ENCODE results near the gene TM4SF4. TPM values are rescaled to one million over a fixed set of nuclear protein-coding genes. Genes with fewer than 3 reads are reported as not detected.

The TM4SF4 gene, protein sequence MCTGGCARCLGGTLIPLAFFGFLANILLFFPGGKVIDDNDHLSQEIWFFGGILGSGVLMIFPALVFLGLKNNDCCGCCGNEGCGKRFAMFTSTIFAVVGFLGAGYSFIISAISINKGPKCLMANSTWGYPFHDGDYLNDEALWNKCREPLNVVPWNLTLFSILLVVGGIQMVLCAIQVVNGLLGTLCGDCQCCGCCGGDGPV
- total RNA-seq, result under 1 TPM in 1 of 4 donors, not detected in 3; 0.32 TPM

DNA sequence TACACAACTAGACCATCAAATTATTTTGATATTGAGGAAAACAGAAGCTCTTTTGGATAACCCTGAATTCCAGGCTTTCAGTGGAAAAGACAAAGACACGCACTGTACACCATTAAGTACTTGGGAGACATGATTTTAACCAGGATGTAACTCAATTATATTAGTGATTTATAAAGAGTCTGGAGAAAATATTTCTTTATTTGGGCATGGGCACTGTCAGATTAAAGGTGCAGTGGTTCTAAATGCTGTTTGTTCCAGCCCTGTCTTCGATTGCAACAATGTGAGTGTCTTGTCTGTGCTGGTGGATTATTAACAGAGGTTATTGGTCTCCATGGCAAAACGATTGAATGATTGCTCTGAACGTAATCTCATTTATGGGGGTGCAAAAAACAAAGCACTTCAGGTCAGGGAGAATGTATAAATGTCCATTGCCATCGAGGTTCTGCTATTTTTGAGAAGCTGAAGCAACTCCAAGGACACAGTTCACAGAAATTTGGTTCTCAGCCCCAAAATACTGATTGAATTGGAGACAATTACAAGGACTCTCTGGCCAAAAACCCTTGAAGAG is at the start of gene TM4SF4:
Gene TM4SF4, plus strand, starts transcription at position 448 of the 568 bp plus-strand sequence. CDS start 181 bp downstream, outside the sequence.
- Histone ChIP-seq H3K9me3 (no peaks in the 10 kb centered on the region), H3K36me3 (no peaks in the 10 kb centered on the region), H3K4me1 (peaks cover 23% of the 10 kb centered on the region), H3K4me3 (no peak within 1 kb of the TSS), H3K27ac (no peak within 1 kb of the TSS), H3K27me3 (no peaks in the 10 kb centered on the region)
- TF ChIP-seq EP300 (IDR thresholded peaks at IDR 0.05) (no peak), POLR2A (IDR thresholded peaks at IDR 0.05) (no peak), POLR2AphosphoS5 (IDR thresholded peaks at IDR 0.05) (no peak)
- TF ChIP-seq, protein P1, sequence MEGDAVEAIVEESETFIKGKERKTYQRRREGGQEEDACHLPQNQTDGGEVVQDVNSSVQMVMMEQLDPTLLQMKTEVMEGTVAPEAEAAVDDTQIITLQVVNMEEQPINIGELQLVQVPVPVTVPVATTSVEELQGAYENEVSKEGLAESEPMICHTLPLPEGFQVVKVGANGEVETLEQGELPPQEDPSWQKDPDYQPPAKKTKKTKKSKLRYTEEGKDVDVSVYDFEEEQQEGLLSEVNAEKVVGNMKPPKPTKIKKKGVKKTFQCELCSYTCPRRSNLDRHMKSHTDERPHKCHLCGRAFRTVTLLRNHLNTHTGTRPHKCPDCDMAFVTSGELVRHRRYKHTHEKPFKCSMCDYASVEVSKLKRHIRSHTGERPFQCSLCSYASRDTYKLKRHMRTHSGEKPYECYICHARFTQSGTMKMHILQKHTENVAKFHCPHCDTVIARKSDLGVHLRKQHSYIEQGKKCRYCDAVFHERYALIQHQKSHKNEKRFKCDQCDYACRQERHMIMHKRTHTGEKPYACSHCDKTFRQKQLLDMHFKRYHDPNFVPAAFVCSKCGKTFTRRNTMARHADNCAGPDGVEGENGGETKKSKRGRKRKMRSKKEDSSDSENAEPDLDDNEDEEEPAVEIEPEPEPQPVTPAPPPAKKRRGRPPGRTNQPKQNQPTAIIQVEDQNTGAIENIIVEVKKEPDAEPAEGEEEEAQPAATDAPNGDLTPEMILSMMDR (IDR thresholded peaks at IDR 0.05), result no peak
- no peak for DNase-seq (ENCODE audit: low spot score in 2 of 2)
- 74% methylated on average over 5 of the region's 5 CpGs for WGBS

GRCh38 chr3:149424918-149425317 is 49.6 kb upstream of the TM4SF4 start:
- no peaks in the 10 kb centered on the region for H3K4me1 ChIP-seq
- WGBS, result 62% methylated on average over 2 of the region's 2 CpGs
- TF ChIP-seq POLR2AphosphoS5 (IDR thresholded peaks at IDR 0.05) (no peak), POLR2A (IDR thresholded peaks at IDR 0.05) (no peak), EP300 (IDR thresholded peaks at IDR 0.05) (no peak)
- TF ChIP-seq, protein P1 (IDR thresholded peaks at IDR 0.05), result no peak

DNA sequence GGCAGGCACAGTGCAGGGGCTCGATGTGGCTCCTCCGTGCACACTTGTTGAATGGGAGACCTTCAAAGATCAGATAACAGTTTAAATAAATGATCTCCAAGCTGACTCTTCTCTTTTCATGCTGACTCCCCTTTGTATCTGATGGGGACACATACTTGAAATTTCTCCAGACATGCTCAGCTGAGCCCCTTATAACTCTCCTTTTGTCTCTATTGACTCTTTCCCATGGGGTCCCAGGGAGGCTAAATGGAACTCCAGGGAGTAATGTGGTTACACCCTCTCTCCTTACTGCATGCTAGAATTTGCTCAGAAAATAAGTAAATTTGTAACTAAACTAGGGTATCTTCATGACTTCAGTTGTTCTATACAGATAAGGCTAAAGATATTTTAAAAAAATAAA is 48.2 kb upstream of the TM4SF4 start:
- H3K36me3 ChIP-seq, result no peaks in the 10 kb centered on the region
- WGBS, result 75% methylated on average over 2 of the region's 2 CpGs
- no peak overlapping the region for H3K4me3 ChIP-seq
- no peaks in the 10 kb centered on the region for H3K27me3 ChIP-seq
- H3K4me1 ChIP-seq, result no peaks in the 10 kb centered on the region
- no peak for TF ChIP-seq POLR2AphosphoS5 (IDR thresholded peaks at IDR 0.05)
- no peak for TF ChIP-seq POLR2A (IDR thresholded peaks at IDR 0.05)
- TF ChIP-seq EP300 (IDR thresholded peaks at IDR 0.05), result no peak
- TF ChIP-seq, protein P1 (IDR thresholded peaks at IDR 0.05), result no peak
- no peak overlapping the region for H3K27ac ChIP-seq
- no peak for DNase-seq (ENCODE audit: low spot score in 2 of 2)
- H3K9me3 ChIP-seq, result no peaks in the 10 kb centered on the region

More at GRCh38 chr3:149424918-149425317, 49.6 kb upstream of the TM4SF4 start:
- DNase-seq (ENCODE audit: low spot score in 2 of 2), result no peak
- Histone ChIP-seq H3K4me3 (no peak overlapping the region), H3K9me3 (no peaks in the 10 kb centered on the region), H3K27ac (no peak overlapping the region), H3K27me3 (no peaks in the 10 kb centered on the region), H3K36me3 (no peaks in the 10 kb centered on the region)

DNA sequence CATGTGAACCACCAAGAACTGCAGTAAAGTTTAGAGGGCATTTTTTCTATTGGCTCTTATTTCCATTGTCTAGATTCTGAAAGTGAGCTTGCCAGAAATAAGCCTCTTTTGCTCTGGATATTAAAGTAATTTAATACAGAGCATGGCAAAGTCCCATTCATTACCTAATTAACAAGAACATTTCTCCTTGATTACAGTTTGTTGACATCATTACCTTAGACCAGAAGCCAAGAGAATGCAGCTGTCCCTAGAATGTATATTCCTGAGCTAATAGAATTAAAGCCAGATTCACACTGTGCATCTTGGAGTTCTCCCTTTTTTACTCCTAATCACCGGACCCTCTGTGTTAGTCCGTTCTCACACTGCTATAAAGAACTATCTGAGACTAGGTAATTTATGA is 46.4 kb upstream of the TM4SF4 start:
- TF ChIP-seq, protein P1 (IDR thresholded peaks at IDR 0.05), result no peak
- TF ChIP-seq POLR2A (IDR thresholded peaks at IDR 0.05), result no peak
- TF ChIP-seq EP300 (IDR thresholded peaks at IDR 0.05), result no peak
- no peak for TF ChIP-seq POLR2AphosphoS5 (IDR thresholded peaks at IDR 0.05)
- Histone ChIP-seq H3K27ac (no peak overlapping the region), H3K4me1 (no peaks in the 10 kb centered on the region), H3K27me3 (no peaks in the 10 kb centered on the region), H3K36me3 (no peaks in the 10 kb centered on the region), H3K4me3 (no peak overlapping the region), H3K9me3 (no peaks in the 10 kb centered on the region)
- DNase-seq (ENCODE audit: low spot score in 2 of 2), result no peak
- whole genome bisulfite sequencing, result 90% methylated on average over 2 of the region's 2 CpGs

DNA sequence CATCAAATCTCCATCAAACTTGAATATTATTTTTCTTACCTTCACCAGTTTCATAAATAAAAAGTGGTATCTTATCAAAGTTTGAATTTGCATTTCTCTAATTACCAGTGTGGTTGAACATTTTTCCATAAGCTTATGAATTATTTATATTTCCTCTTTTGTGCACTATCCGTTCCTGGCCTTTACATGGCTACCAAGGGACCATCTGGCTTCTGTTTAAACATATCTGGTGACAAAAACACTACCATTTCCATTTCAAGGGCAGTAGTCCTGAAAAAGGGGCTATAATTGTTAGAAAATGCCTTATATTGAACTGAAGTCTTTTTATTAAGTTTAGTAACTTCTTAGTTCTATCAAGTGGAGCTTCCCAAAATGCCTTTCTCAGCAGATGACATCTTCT is 44.3 kb upstream of the TM4SF4 start:
- WGBS, result 63% methylated on average over 1 of the region's 1 CpG
- no peak overlapping the region for H3K4me3 ChIP-seq
- H3K9me3 ChIP-seq, result no peaks in the 10 kb centered on the region
- TF ChIP-seq POLR2AphosphoS5 (IDR thresholded peaks at IDR 0.05) (no peak), EP300 (IDR thresholded peaks at IDR 0.05) (no peak), POLR2A (IDR thresholded peaks at IDR 0.05) (no peak)
- no peak overlapping the region for H3K27ac ChIP-seq
- H3K27me3 ChIP-seq, result no peaks in the 10 kb centered on the region
- H3K4me1 ChIP-seq, result no peaks in the 10 kb centered on the region
- DNase-seq (ENCODE audit: low spot score in 2 of 2), result no peak
- H3K36me3 ChIP-seq, result no peaks in the 10 kb centered on the region

Data from suprapubic skin (tissue), 4 donors.